ENCODE data around the gene TRABD. TPM values are rescaled to one million over a fixed set of nuclear protein-coding genes. Genes with fewer than 3 reads are reported as not detected.

Gene TRABD
- total RNA-seq, 2 donors from 2014 or later, result 82.8 to 110 TPM

GRCh38 chr22:50148166-50148500, 37.6 kb upstream of the TRABD start:
- Histone ChIP-seq H3K27ac (no peak overlapping the region), H3K9me3 (no peaks in the 10 kb centered on the region), H3K27me3 (no peaks in the 10 kb centered on the region), H3K4me3 (no peak overlapping the region), H3K4me1 (peaks cover 6% of the 10 kb centered on the region), H3K36me3 (replicated peaks in 1 of 2; ENCODE audit: insufficient read depth in 1 of 2, low read depth in 2 of 2) (no peaks in the 10 kb centered on the region)
- ATAC-seq, result no peak
- DNase-seq, result no peak
- TF ChIP-seq CTCF (IDR thresholded peaks at IDR 0.05) (no peak), POLR2A (IDR thresholded peaks at IDR 0.05) (no peak)
- 81 to 88% methylated on average over 6 to 12 of the region's 12 CpGs for WGBS, 2 donors
- intact Hi-C loops (cut with DNase I), result no loop called here

DNA sequence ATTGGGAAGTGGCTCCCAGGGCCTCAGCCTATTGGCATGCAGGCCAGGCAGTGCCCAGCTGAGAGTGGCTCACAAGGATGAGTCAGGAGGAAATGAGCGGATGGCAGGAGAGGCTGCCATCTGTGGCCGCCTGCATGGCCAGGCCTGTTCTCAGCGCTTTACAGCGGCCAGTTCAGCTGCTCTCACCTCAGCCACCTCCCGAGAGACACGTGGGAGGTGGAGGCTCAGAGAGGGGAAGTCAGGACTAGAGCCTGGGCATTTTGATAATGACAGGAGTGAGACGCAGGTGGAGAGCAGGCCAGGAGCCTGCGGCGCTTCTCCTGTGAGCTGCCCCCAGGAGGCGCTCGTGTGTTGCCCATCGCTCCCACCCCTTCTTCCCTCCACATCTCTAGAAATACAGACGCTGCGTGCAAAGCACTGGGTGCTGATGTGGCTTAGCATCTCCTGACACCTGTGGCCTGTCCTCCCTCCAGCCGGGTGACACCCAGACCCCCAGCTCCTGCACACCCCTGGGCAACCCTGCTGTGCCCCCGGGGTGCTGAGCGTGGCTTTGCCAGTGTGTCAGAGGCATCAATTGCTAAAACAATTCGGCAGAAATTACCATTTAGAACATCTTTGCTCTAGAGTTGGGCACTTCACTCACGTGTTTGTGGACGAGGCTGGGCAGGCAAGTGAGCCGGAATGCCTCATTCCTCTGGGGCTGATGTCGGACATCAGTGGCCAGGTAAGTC, 36.6 kb upstream of the TRABD start:
- H3K27ac ChIP-seq, result no peak overlapping the region
- no peaks in the 10 kb centered on the region for H3K9me3 ChIP-seq
- H3K4me3 ChIP-seq, result no peak overlapping the region
- H3K4me1 ChIP-seq, result peaks cover 6% of the 10 kb centered on the region
- ATAC-seq, result peak; percentile 82
- H3K36me3 ChIP-seq (replicated peaks in 1 of 2; ENCODE audit: insufficient read depth in 1 of 2, low read depth in 2 of 2), result no peaks in the 10 kb centered on the region
- DNase-seq, result peak; percentile 70 to 77 (median 74)
- no peaks in the 10 kb centered on the region for H3K27me3 ChIP-seq
- no peak for TF ChIP-seq POLR2A (IDR thresholded peaks at IDR 0.05)
- TF ChIP-seq CTCF (IDR thresholded peaks at IDR 0.05), result peak; percentile 60 to 89 (median 77)
- 22 to 36% methylated on average over 10 to 22 of the region's 22 CpGs for WGBS, 2 donors
- intact Hi-C loops (cut with DNase I), result no loop called here

DNA sequence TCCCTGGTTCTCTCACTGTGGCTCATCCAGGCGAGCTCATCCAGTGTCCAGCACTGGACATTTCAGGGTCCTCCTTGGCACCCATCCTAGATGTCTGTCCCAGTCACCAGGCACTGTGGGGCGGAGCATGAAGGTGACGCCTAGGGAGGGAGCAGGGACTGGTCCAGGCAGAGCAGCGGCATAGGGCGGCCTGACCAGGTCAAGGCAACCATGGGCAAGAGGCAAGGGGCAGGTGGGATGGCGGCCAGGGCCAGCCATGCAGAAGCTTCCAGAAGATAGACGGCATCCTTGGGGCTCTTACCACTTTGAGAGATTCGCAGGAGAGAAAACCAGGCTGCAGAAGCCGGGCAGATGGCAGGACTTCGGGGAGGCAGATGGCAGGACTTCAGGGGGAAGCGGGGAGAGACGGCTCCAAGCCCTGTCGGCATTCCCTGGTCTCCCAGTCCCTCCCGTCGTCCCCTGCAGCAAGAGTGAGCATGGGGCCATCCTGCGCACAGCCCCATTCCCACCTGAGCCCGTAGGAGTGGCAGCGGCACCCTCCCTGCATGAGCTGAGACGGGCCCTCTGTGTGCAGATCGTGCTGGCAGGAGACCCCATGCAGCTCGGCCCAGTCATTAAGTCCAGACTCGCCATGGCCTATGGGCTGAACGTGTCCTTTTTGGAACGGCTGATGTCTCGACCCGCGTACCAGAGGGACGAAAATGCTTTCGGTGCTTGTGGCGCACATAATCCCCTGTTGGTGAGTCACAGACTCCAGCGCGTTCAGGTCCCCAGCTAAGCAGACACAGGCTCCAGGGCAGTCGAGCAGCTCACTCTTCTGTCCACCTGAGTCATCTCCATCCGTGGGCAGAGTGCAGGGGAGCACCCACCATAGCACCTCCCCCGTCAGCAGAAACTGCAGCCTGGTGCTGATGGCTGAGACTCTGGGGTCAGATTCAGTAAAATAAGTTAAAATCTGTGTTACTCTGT, 35.3 kb upstream of the TRABD start:
- H3K27me3 ChIP-seq, result no peaks in the 10 kb centered on the region
- no peak overlapping the region for H3K27ac ChIP-seq
- DNase-seq (no peak), ATAC-seq (no peak)
- no peaks in the 10 kb centered on the region for H3K36me3 ChIP-seq (replicated peaks in 1 of 2; ENCODE audit: insufficient read depth in 1 of 2, low read depth in 2 of 2)
- intact Hi-C loops (cut with DNase I), result loop anchor here (5.0 kb wide), 1 partner anchor 57 kb away; no protein-coding TSS in a partner anchor
- H3K4me3 ChIP-seq, result no peak overlapping the region
- no peaks in the 10 kb centered on the region for H3K9me3 ChIP-seq
- TF ChIP-seq POLR2A (IDR thresholded peaks at IDR 0.05) (no peak), CTCF (IDR thresholded peaks at IDR 0.05) (no peak)
- WGBS, 2 donors, result 83 to 84% methylated on average over 11 to 35 of the region's 35 CpGs
- H3K4me1 ChIP-seq, result peaks cover 6% of the 10 kb centered on the region

DNA sequence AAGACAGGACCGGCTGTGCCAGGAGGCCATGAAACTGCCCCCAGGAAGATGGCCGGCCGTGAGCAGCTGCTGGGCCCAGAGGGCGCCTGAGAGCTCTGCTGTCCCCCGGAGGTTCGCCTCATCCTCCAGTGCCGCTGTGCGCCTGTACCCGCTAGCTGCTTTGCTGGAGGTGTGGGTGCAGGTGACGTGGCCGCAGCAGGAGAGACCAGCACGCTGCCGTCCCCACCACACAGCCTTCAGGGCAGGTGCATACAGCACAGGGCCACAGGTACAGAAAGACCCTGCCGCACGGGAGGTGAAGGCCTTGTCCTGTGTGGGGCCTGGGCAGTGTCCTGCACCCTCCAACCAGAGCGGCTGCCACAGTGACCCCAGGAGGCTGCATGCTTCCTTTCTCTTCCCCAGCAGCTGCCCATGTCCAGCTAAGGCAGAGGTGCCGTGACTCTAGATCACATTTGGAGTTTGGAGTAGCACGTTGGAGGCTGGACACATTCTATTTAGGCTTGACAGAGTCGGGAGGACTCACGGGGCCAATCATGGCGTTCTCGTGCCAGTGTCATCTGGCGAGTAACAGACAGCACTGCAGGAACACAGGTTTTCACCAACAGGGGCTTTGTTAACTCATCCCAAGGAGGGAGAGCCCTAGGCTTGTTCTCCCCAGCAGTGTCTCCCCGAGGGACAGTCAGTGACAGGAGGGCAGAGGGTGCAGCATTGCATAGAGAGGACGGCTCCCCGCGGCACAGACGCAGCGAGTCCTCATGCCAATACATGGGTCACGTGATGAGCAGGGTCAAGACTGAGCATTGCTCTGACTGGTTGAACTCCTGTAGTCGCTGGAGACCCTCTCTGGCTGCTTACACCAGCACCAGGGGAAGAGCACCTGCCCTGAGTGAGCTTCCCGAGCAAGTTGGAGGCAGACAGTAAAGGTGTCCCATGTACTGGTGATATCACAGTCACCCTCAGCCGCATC, 33.9 kb upstream of the TRABD start:
- WGBS, 2 donors, result 77 to 80% methylated on average over 15 to 30 of the region's 33 CpGs
- no peak for TF ChIP-seq CTCF (IDR thresholded peaks at IDR 0.05)
- TF ChIP-seq POLR2A (IDR thresholded peaks at IDR 0.05), result no peak
- Histone ChIP-seq H3K9me3 (no peaks in the 10 kb centered on the region), H3K27ac (no peak overlapping the region), H3K4me3 (no peak overlapping the region), H3K4me1 (peaks cover 1% of the 10 kb centered on the region), H3K36me3 (replicated peaks in 1 of 2; ENCODE audit: insufficient read depth in 1 of 2, low read depth in 2 of 2) (no peaks in the 10 kb centered on the region), H3K27me3 (no peaks in the 10 kb centered on the region)
- DNase-seq, result no peak
- no peak for ATAC-seq
- intact Hi-C loops (cut with DNase I), result loop anchor here (5.0 kb wide), 1 partner anchor 55 kb away; no protein-coding TSS in a partner anchor
